Inferior parietal cortex (tissue), 1 donor: ENCODE data around the gene SDHA.
A peak's percentile ranks its signal among the peaks of the same experiment; 100 is the strongest.

ENCODE experiments used
- DNase-seq: peaks from one replicate; pipeline ENCODE4 v3.0.0-alpha.2; 2016; ENCODE audit errors: extremely low spot score

SDHA gene

DNA sequence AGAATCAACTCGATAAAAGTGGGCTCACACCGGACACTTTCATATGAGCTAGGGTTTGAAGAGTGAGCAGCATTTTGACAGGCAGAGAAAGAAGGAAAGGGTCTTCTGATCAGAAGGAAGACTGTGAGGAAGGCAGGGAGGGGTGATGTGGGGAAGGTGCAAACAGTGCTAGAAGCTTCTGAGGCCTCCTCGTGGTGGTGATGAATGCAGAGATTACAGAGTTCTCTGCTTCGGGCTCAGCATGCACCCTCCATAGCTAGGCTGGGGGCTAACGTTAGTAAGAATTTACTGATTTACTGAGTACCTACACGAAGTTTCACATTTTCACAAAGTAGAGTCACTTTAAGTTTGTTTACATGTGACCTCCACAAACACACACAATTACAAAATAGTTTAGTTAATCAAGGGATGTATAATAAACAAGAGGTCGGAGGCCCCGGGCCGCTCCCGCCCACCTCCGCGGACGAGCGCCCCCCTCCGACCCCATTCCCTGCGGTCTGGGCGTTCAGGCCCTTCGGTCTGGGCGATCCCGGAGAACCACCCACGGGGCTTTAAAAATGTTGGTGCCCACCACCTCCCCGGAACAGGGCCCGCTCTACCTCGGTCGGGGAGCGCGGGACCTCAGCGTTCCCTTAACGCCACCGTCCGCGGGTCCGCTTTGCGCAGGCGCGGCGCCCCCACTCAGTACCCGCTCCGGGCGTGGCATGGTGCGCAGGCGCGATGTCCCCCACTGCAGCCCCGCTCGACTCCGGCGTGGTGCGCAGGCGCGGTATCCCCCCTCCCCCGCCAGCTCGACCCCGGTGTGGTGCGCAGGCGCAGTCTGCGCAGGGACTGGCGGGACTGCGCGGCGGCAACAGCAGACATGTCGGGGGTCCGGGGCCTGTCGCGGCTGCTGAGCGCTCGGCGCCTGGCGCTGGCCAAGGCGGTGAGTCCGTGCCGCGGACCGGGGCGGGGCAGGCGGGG lies at the start of gene SDHA, which contains the start of gene CCDC127:
TSS of gene SDHA (plus strand) at position 827 of the 963 bp plus-strand sequence. CDS start at position 863, 36 bp downstream.
TSS of gene CCDC127 (minus strand) at position 660 of the 963 bp plus-strand sequence. CDS start 1,304 bp downstream, outside the sequence.
- peak; percentile 94 for DNase-seq

DNA sequence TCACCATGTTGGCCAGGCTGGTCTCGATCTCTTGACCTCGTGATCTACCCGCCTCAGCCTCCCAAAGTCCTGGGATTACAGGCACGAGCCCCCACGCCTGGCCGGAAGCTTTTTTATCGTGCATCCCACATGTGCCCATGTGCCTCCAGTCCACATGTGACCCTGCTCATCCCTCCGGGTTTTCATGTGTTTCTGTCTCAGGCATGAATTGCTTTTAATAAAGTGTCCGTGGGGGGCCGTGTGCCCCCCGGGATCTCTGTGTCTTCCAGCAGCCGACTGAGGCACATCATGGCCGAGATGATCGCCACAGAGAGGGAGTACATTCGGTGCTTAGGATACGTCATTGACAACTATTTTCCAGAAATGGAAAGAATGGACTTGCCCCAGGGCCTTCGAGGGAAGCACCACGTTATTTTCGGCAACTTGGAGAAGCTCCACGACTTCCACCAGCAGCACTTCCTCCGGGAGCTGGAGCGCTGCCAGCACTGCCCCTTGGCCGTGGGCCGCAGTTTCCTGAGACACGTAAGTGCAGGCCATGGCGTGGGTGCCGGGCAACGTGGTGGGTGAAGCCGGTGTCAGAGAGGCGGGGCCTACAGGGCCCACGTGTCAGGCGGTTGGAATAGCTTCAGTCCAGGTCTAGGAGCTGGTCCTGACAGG lies 48.9 kb upstream of the SDHA start:
- DNase-seq: no peak

DNA sequence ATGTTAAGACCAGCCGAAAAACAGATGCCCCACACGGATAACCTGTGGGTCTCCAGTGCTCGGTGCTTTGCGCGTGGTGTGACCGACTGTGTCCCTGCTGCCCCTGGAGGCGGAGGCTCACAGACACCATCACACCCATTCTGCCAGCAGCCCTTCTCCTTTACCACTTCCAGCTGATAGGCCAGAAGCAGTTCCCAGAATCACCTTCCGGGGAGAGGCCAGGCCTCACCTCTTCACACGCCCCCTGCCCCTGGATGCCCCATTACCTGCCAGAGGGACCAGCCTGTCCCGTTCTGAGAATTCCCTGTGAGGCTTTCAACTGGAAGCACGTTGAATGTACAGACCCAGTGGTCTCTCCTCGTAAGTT lies 48.4 kb upstream of the SDHA start:
- DNase-seq: no peak

DNA sequence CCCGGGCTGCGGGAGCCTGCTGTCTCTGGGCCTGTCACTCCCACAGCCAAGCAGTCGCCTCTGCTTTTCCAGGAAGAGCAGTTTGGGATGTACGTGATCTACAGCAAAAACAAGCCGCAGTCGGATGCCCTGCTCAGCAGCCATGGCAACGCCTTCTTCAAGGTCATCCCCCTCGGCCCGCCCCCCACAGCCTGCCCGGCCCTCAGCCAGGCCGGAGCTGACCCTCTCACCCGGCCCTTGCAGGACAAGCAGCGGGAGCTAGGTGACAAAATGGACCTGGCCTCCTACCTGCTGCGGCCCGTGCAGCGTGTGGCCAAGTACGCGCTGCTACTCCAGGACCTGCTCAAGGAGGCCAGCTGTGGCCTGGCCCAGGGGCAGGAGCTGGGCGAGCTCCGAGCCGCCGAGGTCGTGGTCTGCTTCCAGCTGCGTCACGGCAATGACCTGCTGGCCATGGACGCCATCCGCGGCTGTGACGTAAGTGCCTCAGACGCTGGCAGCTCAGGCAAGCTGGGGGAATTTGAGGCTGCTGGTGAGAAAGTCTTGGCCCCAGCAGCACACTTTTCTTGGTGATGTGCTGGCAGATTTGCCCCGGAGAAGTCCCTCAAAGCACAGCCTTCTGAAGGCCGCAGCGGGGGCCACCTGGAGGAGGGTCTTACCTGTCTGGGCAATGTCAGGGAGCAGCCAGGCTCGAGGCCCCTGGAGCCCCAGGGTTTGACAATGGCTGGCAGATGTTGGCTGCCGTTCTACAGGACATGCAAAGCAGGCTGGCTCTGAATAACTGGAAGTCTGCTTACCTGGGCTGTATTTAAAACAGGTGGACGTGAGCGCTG lies 46.9 kb upstream of the SDHA start:
- DNase-seq: no peak

DNA sequence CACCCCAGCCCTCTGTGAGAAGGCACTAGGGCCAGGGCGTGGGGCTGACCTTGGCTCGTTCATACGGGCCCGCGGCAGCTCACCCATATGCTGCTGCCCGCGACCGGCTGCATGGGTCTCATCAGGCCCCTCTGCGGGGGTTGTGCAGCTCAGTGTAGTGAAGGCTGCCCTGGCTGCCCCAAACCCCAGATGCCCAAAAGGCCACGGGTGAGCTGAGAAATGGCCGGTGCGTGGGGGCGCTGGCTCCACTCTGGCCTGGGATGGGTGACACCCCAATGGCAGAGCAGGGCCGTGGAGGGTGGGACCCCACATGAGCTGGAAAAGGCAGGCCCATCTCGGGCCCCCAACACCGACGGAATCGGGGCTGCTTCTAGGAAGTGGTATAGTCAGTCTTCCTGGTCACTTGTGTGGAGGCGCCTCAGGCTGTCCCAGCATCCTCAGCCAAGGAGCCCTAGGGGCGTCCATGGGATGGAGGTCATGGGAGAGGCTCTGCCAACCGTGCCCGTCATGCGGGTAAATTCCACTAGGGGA lies 46.3 kb upstream of the SDHA start:
- DNase-seq: no peak

DNA sequence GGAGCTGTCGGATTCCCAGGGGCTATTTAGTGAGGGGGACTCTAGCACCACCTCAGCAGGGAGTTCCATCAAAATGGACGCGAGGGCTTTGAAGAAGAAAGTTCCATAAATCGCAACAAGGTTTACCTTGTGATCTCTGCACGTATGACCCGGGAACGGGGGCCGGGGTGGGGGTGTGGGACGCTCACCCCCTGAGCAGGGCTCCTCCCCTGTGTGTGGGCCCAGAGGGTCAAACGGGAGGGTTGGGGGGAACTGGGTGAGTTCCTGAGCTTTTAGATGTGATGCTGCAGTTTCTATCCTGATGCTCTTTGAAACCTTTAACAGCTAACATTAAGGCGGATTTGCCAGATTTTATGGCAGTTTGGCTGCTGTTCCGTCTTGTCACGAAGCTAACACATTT lies 45.7 kb upstream of the SDHA start:
- DNase-seq: no peak

DNA sequence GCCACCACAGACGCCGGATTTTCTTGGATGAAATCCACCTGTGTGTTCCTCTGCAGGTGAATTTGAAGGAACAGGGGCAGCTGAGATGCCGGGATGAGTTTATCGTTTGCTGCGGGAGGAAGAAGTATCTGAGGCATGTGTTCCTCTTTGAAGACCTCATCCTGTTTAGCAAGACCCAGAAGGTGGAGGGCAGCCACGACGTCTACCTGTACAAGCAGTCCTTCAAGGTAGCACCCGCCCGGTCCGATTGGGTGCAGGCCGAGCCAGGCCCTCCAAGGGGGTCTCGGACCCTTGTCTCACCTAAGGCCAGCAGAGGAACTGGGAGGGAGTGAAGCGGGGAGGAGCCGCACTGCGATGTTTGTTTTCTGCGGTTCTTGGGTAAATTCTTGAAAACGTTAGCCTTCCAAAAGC lies 45.3 kb upstream of the SDHA start:
- no peak for DNase-seq

DNA sequence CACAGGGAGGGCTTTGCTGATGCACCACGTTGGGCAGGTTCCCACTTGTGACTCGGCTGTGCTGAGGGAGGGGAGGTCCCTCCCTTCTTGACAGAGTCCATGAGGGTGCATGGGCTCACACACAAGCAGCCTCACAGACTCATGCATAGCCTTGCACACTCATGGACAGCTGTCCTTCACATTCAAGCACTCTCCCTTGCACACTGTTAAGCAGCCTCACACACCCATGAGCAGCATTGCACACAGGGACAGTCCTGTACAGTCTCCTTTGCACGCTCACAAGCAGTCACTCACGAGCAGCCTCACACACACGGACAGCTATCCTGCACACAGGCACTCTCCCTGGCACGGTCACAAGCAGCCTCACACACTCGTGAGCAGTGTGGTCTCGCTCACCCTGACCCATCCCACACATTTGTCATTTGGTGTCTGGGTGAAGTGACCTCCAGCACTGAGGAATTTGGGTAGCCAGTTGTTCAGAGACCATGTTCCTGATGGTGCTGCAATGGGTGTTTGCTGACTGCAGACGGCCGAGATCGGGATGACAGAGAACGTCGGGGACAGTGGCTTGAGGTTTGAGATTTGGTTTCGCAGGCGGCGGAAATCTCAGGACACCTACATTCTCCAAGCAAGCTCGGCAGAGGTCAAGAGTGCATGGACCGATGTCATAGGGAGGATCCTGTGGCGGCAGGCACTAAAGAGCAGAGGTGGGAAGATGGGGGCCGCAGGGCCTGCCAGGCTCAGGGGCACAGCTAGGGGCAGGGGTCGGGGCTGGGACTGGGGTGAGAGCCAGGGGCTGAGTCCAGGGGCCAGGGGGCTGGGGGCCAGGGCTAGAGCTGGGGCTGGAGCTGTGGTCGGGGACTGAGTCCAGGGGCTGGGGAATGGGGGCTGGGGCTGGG lies 44.5 kb upstream of the SDHA start:
- DNase-seq: no peak

DNA sequence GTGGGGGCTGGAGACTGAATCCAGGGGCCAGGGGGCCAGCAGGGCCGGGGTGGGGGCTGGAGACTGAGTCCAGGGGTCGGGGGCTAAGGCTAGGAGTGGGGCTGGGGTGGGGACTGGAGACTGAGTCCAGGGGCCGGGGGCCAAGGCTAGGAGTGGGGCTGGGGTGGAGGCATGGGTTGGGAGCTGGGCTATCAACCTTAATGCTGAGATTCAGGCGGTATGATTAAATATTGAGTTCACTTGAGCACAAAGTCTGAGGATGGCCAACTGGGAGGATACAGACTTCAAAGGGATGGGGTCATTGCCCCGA lies 43.9 kb upstream of the SDHA start:
- DNase-seq: no peak

DNA sequence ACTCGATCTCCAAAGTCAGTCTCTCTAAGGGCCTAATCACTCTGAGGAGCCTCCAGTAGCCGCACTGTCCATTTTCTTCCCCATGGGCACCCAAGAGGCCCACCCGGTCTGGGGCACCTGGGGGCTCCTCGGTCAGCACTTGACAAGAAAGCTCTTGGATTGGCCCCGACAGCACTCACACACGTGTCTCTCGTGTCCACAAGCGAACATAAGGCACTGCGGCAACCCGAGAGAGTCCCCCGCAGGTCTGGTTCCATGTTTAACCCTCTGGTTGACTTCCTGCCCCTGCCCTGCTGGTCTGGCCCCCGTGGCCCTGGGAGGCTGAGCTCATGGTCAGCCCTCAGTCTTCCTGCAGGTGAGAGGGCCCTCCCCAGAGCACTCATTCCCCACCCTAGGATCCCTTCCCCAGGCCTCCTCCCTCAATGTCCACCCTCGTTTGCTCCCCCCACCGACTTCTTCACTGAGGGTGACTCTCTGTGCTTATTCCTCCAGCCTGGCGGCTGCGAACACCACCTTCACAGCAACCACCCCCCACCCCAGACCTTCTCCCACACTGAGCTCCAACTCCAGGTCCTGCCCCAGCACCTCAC lies 43.1 kb upstream of the SDHA start:
- no peak for DNase-seq

DNA sequence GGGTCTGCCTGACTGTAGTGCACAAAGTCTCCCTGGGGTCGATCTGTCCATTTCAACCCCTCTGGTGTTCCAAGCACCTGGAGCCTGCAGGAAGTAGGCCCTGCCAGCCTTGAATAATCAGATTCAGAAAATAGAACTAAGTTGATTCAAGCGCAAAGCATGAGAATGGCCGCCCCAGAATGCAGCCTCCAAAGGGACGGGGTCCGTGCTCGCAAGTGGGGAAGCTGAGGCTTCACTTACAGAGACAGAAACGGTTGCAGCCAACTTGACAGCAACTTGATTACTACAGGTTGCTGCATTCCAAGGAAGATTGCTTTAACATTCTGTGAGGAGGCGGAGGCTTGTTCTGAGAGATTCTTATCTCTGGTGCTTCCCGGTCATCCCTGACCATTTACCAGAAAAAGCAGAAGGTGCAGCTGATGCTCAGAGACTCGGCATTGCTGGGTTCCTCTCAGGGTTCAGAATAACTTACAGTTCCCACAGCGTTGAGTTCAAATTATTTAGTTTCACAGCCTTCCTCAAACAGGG lies 41.8 kb upstream of the SDHA start:
- DNase-seq: no peak

DNA sequence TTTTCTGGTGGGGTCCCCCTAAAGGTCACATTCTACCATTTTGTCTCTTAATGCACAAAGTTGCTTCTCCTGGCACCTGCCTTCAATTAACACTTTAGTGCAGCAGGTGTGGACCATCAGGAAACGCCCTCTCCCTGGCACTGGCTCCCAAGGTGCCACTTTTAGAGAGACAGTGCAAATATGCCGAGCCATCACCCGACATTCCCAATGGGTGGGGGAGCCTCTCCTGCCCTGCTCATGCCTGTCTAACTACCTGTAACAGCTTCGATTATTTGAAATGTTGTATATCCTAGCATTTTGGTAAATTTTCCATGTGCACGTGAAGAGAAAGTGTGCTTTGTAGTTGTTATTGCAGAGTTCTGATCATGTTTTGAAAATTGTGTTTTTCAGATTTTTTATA lies 40.0 kb upstream of the SDHA start:
- DNase-seq: no peak

DNA sequence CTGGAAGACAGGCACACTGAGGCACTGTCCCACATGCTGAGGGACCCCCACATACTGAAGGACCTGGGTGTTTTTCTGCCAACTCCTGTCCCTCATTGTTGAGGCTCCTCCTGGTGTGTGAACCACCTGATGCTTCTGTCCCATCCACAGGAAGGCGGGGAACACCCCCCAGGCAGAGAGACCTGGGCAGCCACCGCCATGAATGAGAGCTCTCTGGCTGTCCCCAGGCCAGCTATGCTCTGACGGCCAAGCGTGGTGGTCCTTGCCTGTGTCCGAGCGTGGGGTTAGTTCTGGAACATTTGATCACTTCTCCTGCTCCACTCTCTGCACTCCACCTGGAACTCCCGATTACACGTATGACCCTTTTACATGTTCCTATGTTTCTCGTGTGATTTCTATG lies 38.7 kb upstream of the SDHA start:
- DNase-seq: no peak

DNA sequence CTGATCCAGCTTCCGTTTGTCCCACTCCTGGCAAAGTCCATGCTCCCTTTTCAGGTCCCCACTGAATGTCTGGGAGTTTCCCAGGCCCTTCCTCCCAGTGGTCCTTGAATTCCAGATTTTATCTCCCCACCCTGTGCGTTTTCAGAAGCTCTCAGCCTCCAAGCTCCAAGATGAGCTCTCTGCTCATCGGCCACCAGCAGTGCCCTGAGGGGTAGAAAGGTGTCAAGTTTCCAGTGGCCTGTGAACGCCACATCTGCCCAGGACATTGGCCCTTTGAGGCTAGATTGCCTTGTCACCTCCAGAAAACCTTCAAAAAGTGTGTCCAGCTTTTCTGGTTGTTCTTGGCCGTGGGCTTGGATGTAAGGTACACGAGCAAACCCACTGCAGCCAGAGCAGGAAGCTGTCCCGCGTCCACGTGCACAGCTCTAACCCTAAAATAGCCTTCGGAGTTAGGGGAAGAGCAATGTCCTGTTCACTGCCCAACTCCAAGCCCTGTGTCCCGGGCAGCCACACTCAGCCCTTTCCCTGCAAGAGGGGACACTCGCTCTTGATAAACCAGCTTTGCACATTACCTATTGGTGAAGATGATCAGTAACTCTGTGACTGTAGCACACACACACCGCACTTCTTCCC lies 37.7 kb upstream of the SDHA start:
- DNase-seq: no peak

DNA sequence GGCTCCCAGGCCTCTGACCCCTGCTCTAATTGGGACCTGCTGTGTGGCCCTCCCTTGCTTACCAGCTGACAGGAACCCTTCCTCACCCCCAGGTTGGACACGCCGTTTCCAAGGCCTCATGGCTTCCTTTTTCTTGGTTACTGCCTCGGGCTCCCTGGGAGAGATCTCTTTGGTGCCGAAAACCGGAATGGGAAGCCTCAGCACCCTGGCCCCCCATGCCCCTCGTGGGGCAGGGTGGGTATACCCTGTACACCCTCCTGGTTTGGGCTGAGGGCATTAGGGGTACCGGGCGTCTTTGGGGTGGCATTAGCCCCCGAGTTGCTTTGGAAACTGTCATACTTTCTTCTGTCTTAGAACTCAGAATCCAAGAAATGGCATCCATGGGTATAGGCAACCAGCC lies 37.0 kb upstream of the SDHA start:
- no peak for DNase-seq

DNA sequence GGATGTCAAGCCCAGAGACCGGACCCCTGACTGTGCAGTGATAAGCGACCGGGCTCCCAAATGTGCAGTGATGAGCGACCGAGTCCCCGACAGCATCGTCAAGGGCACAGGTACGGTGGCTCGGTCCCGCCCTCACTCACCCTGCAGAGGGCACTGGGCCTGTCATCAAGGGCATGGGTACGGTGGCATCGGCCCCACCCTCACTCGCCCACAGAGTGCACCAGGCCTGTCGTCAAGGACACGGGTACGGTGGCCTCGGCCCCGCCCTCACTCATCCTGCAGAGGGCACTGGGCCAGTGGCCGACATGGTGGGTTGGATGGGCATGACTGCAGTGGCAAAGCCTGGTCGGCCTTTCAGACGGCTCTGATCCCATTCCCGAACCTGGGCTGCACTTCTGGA lies 36.6 kb upstream of the SDHA start:
- DNase-seq: no peak

DNA sequence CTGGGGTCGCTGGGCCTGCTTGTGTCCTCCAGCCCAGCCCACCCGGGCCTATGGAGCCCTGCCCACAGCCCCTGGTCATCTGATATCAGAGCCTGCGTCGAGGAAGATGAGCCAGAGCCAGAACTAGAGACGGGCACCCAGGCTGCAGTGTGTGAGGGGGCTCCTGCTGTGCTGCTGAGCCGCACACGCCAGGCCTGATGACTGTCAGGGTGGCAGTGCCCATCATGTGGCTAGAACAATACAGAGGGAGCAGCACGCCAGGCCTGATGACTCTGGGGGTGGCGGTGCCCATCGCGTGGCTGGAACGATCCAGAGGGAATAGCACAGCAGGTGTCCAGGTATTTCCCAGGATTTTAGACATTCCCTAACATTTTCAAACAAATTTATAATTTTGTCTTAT lies 36.0 kb upstream of the SDHA start:
- DNase-seq: no peak

DNA sequence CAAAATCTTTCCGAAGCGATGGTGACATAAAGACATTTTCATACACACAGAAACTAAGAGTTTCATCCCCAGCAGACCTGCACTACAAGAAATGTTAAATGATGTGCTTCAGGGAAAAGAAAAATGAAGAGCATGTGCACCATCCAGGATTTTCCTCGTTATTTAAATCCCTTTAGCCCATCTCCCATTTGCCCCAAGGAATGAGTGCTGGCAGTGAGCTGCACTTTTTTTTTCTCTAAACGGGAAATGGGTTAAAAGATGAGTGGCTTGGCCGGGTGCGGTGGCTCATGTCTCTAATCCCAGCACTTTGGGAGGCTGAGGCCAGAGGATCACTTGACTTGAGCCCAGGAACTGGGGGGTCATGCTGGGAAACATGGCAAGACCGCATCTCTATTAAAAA lies 33.6 kb upstream of the SDHA start:
- DNase-seq: no peak

DNA sequence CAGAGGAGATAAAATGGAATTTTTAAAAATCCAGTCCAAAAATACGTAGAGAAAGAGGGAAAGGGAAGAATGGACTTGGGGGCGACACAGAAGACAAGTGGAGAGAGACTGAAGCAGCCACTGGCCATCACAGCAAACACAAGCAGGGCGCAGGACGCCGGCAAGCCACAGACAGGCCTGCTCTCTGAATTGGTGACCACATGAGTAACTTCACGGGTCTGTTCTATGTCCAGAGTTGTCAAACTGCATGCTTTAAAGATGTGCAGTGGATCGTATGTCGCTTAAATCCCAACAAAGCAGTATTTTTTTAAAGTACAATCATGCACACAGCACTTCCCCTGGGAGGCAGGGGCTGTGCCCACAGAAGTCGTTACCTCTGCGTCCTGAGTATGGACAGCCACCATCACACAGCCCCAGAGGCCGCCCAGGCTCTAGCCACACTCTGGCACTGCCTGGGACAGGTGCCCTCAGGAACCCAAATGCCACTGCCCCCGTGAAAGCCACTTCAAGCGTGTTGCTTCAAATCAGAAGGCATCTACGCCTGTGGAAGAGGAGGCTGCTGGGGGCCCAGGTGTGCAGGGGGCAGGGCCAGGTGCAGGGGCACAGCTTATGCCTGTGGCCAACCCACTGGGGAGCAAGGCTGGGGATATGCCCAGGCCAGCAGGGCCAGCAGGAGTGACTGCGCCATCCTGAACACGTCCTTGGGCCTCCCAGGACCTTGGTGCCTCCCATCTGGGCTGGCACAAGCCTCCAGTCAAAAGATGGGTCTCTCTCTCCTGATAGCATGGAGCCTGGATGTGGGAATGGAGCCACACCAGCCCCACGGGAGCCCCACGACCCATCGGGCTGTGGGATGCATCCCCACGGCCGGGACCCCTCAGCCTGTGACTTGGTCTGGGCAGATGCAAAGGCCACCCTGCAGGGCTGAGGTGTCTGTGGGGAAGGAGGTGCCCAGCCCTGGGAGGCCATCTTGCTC lies 32.7 kb upstream of the SDHA start:
- DNase-seq: no peak
